ENCODE measurements around the gene FCRL5.

DNA sequence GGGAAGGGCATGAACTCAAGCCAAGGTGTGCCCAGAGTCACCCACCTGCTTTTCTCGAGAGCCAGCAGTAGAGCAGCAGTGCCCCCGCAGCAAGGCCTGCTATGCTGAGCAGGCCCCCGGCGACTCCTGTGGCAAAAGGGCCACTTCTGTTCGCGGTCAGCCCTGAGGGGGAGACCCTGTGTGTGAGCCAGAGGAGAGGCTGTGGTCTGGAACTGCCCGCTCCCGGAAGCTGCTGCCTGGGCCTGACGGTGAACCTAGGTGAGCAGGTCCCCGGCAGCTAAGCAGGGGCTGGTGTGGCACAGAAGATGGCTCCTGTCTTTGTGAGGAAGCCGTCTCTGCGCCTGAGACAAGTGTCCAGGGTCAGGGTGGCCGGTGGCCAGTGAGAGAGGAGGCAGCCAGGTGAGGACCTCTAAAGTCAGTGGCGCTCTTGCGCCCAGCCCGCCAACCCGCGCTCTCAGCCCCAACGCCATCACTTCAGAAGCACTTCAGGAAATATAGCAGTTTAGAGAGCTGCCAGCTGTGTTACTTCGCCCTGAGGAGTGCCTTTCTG, 31.9 kb downstream of the FCRL5 start:
- TF ChIP-seq EZH2 (IDR thresholded peaks at IDR 0.05; ENCODE audit: insufficient read depth, poor library complexity, severe bottlenecking) (no peak), EZH2phosphoT487 (IDR thresholded peaks at IDR 0.05; ENCODE audit: insufficient read depth, low read depth) (no peak)
